Anterior cingulate cortex (tissue), 58 donors: ENCODE data around the gene LAMC3.
A peak's percentile ranks its signal among the peaks of the same experiment; 100 is the strongest.

Experiments used
- DNase-seq, 58 donors: peaks; one replicate each; lab custom pipeline; 2025; lab: John Stamatoyannopoulos, UW

The LAMC3 gene

DNA sequence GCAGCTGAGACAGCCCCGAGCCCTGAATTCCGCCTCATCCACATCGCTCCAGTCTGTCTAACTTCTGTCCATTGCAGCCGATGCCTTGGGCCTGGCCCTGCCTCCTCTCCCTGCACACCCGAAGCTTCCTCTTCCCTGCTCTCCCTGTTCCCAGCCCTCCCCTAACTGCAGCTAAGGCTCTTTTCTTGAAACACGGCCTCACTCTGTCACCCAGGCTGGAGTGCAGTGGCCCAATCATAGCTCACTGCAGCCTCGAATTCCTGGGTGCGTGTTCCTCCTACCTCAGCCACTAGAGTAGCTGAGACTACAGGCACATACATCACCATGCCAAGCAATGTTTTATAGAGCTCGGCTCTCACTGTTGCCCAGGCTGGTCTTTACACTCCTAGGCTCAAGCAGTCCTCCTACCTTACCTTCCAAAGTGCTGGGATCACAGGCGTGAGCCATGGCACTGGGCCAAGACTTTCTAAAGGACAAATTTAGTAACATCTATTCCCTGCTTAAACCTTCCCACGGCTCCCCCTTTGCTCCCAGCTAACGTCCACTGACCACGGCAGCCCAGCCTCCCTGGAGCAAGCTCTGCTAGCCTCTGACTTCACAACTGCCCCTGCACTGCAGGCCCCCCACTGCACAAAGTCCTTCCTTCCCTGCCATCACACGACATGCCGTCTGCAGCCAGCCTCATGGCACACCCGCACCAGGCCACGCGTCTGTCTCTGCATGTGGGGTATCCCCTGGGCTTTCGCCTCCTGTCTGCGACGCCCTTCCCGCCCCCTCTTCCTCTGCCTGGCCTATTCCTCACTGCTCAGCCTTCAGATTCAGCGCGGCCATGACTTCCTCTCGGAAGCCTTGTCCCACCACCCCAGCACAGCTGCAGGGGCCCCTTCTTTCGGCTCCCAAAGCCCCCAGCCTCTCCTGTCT is 28.6 kb downstream of the LAMC3 start:
- no peak for DNase-seq

DNA sequence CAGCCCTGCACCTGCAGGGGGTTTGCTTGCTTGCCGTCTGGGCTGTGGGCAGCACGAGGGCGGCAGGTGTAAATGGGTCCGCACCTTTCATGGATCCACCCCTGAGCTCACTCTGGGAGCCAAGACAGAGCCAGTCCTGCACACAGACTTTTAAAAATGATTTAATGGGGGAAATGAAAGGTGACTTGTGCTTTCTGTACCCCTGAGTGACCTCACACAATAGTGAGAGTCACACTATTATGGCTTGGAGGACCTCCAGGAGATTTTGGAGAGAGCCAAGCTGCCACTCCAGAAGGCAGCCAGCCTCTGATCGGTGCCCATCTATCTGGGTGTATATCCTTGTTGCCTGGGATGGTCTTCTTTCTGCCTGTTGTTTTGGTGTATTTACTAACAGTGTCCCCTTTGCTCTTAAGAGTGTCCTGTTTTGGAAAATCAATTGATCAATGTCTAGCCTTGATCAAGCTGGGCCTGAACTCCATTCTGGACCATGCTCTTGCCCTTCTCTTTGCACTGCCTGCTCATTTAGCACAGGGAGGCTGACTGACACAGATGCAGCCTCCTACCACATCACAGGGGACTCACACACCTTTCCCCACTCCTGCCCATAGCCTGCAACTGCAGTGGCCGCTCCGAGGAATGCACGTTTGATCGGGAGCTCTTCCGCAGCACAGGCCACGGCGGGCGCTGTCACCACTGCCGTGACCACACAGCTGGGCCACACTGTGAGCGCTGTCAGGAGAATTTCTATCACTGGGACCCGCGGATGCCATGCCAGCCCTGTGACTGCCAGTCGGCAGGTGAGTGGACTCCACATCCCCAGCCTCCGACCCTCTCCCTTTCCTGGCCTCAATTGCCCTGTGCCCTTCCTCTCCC is 29.5 kb downstream of the LAMC3 start:
- no peak for DNase-seq

GRCh38 chr9:131039129-131039954 is 30.4 kb downstream of the LAMC3 start:
- no peak for DNase-seq

DNA sequence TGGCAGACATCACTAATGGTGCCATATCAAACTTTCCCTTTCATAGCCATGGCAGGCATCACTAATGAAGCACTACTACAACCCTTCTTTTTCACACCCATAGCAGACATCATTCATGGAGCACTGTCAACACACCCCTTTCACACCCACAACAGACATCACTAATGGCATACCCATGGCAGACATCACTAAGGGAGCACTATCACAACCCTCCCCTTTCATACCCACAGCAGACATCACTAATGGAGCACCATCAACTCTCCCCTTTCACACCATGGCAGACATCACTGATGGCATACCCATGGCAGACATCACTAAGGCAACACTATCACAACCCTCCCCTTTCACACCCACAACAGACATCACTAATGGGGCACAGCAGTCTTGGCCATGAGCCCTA is 33.7 kb downstream of the LAMC3 start:
- DNase-seq: no peak

DNA sequence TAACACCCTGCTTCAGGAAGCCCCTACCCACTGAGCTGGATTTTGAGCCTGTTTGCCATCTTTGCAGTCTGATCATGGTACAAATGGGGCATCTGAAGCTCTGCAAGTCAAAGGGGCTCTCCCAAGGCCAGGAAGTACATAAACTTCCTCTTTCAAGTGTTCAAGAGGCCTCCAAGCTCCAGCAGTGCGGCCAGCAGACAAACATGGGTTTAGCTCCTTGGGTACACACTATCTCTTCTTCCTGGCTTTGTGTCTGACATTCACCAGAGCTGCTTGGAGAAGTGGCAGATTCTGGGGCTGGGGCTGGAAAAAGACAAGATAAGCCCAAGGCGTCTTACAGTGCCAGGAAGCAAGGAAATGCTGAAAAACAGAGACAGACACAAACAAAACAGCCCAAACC is 34.1 kb downstream of the LAMC3 start:
- no peak for DNase-seq

GRCh38 chr9:131043646-131044045 is 34.7 kb downstream of the LAMC3 start:
- no peak for DNase-seq

DNA sequence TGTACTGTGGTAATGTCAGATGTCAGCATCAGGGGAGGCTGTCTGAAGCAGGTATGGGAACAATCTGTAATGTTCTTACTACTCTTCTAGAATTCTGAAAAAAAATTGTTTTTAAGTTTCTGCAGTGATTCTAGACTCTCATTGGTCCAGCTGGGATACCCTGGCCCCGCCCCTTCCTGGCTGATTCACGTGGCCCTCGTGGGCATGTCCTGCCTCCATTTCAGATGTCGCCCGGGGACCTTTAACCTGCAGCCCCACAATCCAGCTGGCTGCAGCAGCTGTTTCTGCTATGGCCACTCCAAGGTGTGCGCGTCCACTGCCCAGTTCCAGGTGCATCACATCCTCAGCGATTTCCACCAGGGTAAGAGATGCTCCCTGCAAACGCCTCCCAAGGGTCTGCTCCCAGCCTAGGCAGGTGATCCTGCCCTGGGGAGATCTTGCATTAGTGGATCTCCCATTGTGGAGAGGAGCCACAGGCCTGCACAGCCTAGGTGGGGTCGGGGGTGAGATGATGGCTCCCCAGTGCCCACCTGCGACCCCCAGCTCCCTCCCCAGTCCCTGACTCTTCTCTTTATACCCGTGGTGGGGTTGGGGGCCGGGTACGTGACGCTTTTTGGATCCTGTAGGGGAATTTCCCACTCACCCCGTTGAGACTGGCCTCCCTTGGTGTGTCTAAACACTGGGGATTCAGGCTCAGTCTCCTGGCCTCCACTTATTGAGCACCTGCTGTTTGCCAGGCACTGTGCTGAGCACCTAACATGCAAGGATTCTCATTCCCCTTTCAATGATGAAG is 36.5 kb downstream of the LAMC3 start:
- no peak for DNase-seq

DNA sequence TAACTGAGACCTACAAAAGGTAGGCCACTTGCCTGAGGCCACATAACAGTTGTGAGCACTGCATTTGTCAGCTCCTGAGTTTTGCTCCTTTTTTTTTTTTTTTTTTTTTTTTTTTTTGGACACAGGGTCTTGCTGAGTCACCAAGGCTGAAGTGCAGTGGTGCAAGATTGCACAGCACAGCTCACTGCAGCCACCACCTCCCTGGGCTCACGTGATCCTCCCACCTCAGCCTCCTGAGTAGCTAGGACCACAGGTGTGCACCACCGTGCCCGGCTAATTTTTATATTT is 37.1 kb downstream of the LAMC3 start:
- DNase-seq: no peak

- peak in 50 of 58 donors; percentile 10 to 79 (median 38) for DNase-seq
Measured at GRCh38 chr9:131046581-131047202, 37.7 kb downstream of the LAMC3 start.

DNA sequence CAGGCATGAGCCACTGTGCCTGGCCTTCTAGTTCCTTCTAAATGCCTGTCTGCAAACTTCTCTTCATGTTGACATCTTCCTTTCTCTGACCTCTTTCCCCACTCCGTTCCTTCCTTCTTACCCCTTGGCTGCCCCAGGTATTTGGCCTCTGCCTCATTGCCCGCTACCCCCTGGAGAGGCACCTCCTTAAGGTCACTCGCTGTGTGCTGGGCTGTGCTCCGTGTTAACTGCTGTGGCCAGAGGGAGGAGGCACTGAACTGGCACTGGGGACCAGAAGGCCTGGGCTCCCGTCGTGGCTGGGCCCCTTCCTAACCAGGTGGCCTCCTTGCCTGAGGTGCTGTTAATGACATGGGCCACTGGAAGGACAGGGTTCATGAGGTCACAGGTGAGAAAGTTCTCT is 39.4 kb downstream of the LAMC3 start:
- DNase-seq: no peak

- no peak for DNase-seq
Measured at GRCh38 chr9:131048820-131049219, 39.8 kb downstream of the LAMC3 start.

DNA sequence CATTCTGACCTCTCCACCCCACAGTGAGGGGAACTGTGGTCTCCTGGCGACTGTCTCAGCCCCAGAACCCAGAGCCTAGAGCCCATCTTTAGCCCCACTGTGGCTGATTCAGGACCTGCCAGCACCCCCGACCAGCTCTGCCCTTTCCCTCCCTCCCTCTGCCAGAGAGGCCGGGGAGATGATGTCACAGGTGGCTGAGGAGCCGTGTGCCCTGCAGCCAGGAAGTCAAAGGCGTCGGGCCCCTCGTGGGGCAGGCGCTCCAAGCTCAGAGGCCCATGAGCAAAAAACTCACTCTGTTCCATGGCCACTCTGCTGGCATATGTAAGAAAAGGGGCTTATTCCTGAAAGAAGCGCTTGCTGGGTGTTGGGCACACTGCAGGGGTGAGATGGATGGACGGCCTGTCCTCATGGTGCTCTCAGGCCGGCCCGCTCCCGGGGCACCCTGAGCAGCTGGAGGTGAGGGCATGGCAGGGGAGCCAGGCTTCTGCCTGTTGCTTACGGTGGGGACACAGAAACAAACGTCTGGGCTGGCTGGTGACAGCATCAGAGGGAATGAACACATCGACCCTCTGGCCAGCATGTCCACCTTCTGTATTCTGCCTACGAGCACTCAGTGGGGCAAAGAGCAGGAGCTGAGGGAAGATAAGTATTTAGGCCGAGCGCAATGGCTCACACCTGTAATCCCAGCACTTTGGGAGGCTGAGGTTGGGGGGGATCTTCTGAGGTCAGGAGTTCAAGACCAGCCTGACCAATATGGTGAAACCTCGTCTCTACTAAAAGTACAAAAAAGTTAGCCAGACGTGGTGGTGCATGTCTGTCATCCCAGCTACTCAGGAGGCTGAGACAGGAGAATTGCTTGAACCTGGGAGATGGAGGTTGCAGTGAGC is 41.1 kb downstream of the LAMC3 start:
- DNase-seq: no peak

DNA sequence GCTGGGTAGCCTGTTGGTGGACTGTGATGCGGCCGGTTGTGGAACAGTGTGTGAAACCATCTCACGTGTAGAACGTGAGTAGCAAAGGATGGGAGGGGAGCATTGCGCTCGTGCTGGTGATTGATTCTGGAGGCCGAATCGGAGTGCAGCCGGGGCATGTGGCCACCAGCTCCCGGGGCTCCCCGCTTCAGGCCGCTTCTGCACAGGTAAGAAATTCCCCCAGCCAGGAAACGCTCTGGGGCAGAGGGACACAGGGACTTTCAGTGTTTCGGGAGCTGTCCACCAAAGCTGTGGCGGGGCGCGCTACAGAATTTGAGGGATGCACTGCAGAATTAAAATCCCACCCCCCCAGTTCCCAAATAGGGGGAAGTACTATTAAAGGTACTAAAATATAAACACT is 41.9 kb downstream of the LAMC3 start:
- no peak for DNase-seq

DNA sequence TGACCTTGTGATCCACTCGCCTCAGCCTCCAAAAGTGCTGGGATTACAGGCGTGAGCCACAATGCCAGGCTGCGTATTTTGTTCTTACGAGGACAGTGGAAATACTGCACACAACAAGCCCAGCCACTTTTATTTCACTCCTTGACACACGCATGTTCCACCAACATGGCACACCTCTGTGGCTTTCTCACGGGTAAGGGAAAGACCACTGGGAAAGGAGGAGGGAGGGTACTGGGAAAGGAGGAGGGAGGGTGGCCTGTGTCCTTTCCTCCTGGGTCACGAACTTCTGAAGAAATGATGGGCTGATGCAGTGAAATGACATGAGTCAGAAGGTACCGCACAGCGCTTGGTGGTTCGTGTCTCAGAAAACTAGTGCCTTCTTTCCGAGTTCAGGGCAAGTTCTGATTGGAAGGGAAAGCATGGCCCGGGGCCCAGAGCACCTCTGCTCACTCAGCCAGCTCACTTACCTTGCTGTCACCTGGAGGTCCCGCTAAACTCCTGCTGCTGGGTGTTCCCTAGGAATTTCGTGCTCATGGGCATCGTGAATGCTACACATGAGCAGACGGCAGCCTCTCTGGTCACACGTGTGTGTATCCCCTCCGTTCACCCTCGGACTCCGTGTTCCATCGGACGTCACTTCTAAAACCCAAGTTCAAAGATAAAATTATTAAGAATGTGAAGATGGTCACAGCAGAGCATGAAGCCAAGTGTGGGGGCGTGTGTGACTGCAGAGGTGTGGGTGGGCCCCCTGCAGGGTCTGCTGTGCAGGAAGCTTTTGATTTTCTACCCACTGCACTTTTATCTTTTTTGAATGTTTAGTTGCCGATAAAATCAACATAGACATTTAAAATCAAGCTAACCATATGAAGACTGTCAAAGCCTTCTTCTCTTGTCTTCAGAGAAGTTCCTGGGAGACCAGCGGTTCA is 42.9 kb downstream of the LAMC3 start:
- no peak for DNase-seq

GRCh38 chr9:131053896-131054295 is 44.9 kb downstream of the LAMC3 start:
- peak in 17 of 58 donors; percentile 9 to 70 (median 40) for DNase-seq

DNA sequence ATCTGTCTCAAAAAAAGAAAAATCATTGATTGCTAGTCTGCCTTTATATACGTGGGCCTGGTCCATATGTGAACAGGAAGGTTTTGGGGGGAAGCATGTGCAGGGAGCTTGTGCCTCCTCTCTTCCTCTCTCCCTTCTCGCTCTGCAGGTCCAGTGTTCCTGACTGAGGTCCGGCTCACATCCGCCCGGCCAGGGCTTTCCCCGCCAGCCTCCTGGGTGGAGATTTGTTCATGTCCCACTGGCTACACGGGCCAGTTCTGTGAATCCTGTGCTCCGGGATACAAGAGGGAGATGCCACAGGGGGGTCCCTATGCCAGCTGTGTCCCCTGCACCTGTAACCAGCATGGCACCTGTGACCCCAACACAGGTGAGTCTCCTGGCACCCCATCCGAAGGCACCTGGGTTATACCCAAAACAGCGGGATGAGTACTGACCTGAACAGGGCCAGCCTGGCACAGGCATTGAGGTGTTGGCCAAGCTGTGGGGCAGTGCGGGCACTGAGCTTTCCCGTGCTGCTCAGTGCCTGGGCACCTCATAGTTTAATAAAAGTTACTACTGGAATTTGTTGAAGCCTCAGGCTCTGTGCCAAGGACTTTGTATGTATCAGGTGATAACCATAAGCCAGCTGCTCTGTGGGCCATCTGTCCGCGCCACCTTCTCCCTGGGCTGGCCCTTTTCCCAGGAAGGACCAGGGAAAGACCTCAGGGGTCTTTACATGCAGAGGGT is 48.0 kb downstream of the LAMC3 start:
- DNase-seq: no peak
